K562 (cell line): ENCODE results near the gene PITPNM1. TPM values are rescaled to one million over a fixed set of nuclear protein-coding genes. Genes with fewer than 3 reads are reported as not detected.

ENCODE experiments used
- ATAC-seq: fragments of 200-7000 bp; cut with Tn5 transposase; 3 replicates; pipeline ENCODE4 v1.9.1; 2020; ENCODE audit warnings: moderate library complexity
- BruUV-seq: library from RNA; stranded (reverse); fragments of 400-500 nt; replicated peaks from 2 replicates; lab custom pipeline; 2021; lab: Mats Ljungman, UMichigan
- CTCF ChIA-PET: fragments of 300-600 bp; formaldehyde crosslinking; extraction: SDS; loops from one replicate; lab custom pipeline; 2021; ENCODE audit warnings: low intra/inter-chr PET ratio; lab: Yijun Ruan, JAX
- POLR2A ChIA-PET: fragments of 300-600, 350-650 bp; sonication (Branson Sonifier 250); formaldehyde crosslinking; extraction: SDS; loops from one replicate; lab custom pipeline; 2021; ENCODE audit warnings: antibody characterized with exemption, inconsistent platforms; lab: Yijun Ruan, JAX
- DNase-seq, 4 experiments: peaks; one replicate each; pipeline versions ENCODE4 v3.0.0 to v3.0.0-alpha.2; 2011 to 2018; ENCODE audit warnings: low spot score in 3 of 4, mixed read lengths in 3 of 4; ENCODE audit errors: extremely low read depth in 1 of 4
- FAIRE-seq: peaks from 2 replicates; lab custom pipeline; 2011; peaks lifted over from hg19 to GRCh38; lab: Jason Lieb, UNC
- H2AFZ ChIP-seq: 2 replicates; pipeline ENCODE4 v1.6.0; 2011; ENCODE audit warnings: low read depth, low read length, control low read depth, inconsistent platforms
- H3K27ac ChIP-seq: fragments of 200-600 bp; 3 replicates; pipeline ENCODE4 v1.8.0; 2011; ENCODE audit warnings: low read depth, mild to moderate bottlenecking, control low read depth, inconsistent platforms, low read length, moderate library complexity, mixed read lengths; ENCODE audit errors: extremely low read depth
- H3K27me3 ChIP-seq, 2 experiments: fragments of 300-600 bp in 1 of 2; 2 replicates in 1 of 2; 3 replicates in 1 of 2; pipeline versions ENCODE4 v1.6.0 to v1.8.0; 2011; ENCODE audit warnings: inconsistent platforms in 2 of 2, low read length in 2 of 2, mild to moderate bottlenecking in 1 of 2, mixed read lengths in 1 of 2, moderate library complexity in 1 of 2; ENCODE audit not compliant: control insufficient read depth in 2 of 2, insufficient read depth in 2 of 2
- H3K36me3 ChIP-seq: fragments of 300-600 bp; 3 replicates; pipeline ENCODE4 v1.8.0; 2011; ENCODE audit warnings: mild to moderate bottlenecking, low read length, inconsistent platforms; ENCODE audit not compliant: control insufficient read depth, insufficient read depth
- H3K4me1 ChIP-seq, 2 experiments: fragments of 200-600 bp in 1 of 2; replicated peaks in 1 of 2; 2 replicates in 1 of 2; 3 replicates in 1 of 2; pipeline versions ENCODE4 v1.5.1 to v1.8.0; 2011; ENCODE audit warnings: inconsistent platforms in 2 of 2, low read length in 2 of 2, mild to moderate bottlenecking in 1 of 2, mixed read lengths in 1 of 2, moderate library complexity in 1 of 2; ENCODE audit not compliant: control insufficient read depth in 2 of 2, insufficient read depth in 2 of 2
- H3K4me2 ChIP-seq: 2 replicates; pipeline ENCODE4 v1.6.1; 2011; ENCODE audit warnings: low read length, control low read depth, inconsistent platforms, mixed read lengths; ENCODE audit not compliant: insufficient read depth
- H3K4me3 ChIP-seq: fragments of 200-600 bp; sonication (generic), shearing (Covaris generic); 2 replicates; pipeline ENCODE4 v1.5.1; 2016; ENCODE audit warnings: control low read depth, inconsistent platforms
- H3K79me2 ChIP-seq: fragments of 200-600 bp; 3 replicates; pipeline ENCODE4 v1.8.0; 2011; ENCODE audit warnings: low read length, inconsistent platforms; ENCODE audit not compliant: control insufficient read depth, insufficient read depth
- H3K9ac ChIP-seq, 2 experiments: 2 replicates each; pipeline versions ENCODE4 v1.6.0 to v1.6.1; 2011; ENCODE audit warnings: low read depth in 2 of 2, low read length in 2 of 2, control low read depth in 1 of 2, inconsistent platforms in 1 of 2, mild to moderate bottlenecking in 1 of 2, mixed read lengths in 1 of 2; ENCODE audit not compliant: insufficient read depth in 1 of 2
- H3K9me1 ChIP-seq: one replicate; pipeline ENCODE4 v1.6.0; 2011; ENCODE audit warnings: inconsistent platforms, mild to moderate bottlenecking, low read length, moderate library complexity; ENCODE audit not compliant: control insufficient read depth, insufficient read depth
- H3K9me3 ChIP-seq: replicated peaks from 2 replicates; pipeline ENCODE4 v1.5.1; 2011; ENCODE audit warnings: low read depth, low read length, inconsistent platforms; ENCODE audit not compliant: control insufficient read depth, insufficient read depth
- H4K20me1 ChIP-seq: replicated peaks from 2 replicates; pipeline ENCODE4 v1.6.1; 2011; ENCODE audit warnings: low read length, inconsistent platforms, mixed read lengths; ENCODE audit not compliant: control insufficient read depth, insufficient read depth
- BRD9 ChIP-seq: fragments of 450-650 bp; IDR thresholded peaks from 2 replicates; pipeline ENCODE4 v1.6.1; 2018; ENCODE audit warnings: low read depth; ENCODE audit not compliant: partially characterized antibody
- IRF9 ChIP-seq: fragments of 450-650 bp; IDR thresholded peaks from 2 replicates; pipeline ENCODE4 v1.6.1; 2016; ENCODE audit warnings: missing biosample characterization, missing genetic modification characterization
- MECOM ChIP-seq: fragments of 250-450 bp; sonication (Bioruptor Pico); IDR thresholded peaks from 2 replicates; pipeline ENCODE4 v1.8.0; 2022; ENCODE audit warnings: inconsistent platforms
- NR2F6 ChIP-seq: fragments of 450-650 bp; formaldehyde crosslinking; IDR thresholded peaks from 2 replicates; pipeline ENCODE4 v1.4.0; 2020; ENCODE audit warnings: mild to moderate bottlenecking
- PCBP1 ChIP-seq: fragments of 200-400 bp; formaldehyde crosslinking; IDR thresholded peaks from 2 replicates; pipeline ENCODE4 v1.6.1; 2018; ENCODE audit warnings: mild to moderate bottlenecking, low read depth, low read length; ENCODE audit not compliant: poor library complexity, severe bottlenecking
- PURB ChIP-seq: sonication (generic); formaldehyde crosslinking; IDR thresholded peaks from 2 replicates; pipeline ENCODE4 v1.9.0; 2021; ENCODE audit warnings: low read depth, mild to moderate bottlenecking, missing genetic modification reagents
- RBM39 ChIP-seq: fragments of 200-400 bp; formaldehyde crosslinking; optimal IDR thresholded peaks from 2 replicates; pipeline ENCODE3; 2018; ENCODE audit warnings: low read depth, low read length
- SRSF1 ChIP-seq: fragments of 200-400 bp; formaldehyde crosslinking; IDR thresholded peaks from 2 replicates; pipeline ENCODE4 v1.6.1; 2017; ENCODE audit warnings: mild to moderate bottlenecking, low read depth, low read length, moderate library complexity
- WGBS: fragments of 100-300 bp; shearing (Covaris generic); methylation state at CpG from one replicate; pipeline ENCODE4 v1.1.6; 2016; ENCODE audit warnings: low coverage, mixed read lengths; ENCODE audit not compliant: insufficient coverage; ENCODE audit errors: missing lambda C conversion rate; 5-methylcytosine and 5-hydroxymethylcytosine counted together
- in situ Hi-C: fragments of 300-500 bp; cut with MboI; formaldehyde crosslinking; loops from 4 replicates; pipeline ENCODE4 v1.15.0; 2018; ENCODE audit warnings: inconsistent platforms, mixed read lengths
- intact Hi-C: fragments of 100-400 bp; cut with micrococcal nuclease; formaldehyde crosslinking; loops from 2 replicates; pipeline ENCODE4 v1.14.2; 2022
- polyA plus RNA-seq, 8 experiments: library from polyadenylated mRNA; depleted of rRNA in 4 of 8; stranded (reverse) in 5 of 8; unstranded in 3 of 8; fragments of >200 nt; fragmentation: Nextera tagmentation in 2 of 8; fragmentation: Illumina TruSeq in 1 of 8; extraction: Ambion mirVana in 2 of 8; extraction: Trizol in 1 of 8; gene quantifications; 2 replicates each; pipeline versions ENCODE4 v1.2.1 to v1.2.3, GENCODE V29; 2011 to 2014; ENCODE audit warnings: inconsistent platforms in 1 of 8, missing spikeins in 1 of 8
- total RNA-seq, 7 experiments: library from RNA; depleted of rRNA in 6 of 7; stranded (reverse); fragments of >200 nt in 6 of 7; fragmentation: Illumina TruSeq in 2 of 7; extraction: Trizol in 2 of 7; gene quantifications; 2 replicates each; pipeline versions ENCODE4 v1.2.1 to v1.2.3, GENCODE V29; 2011 to 2021; ENCODE audit warnings: low replicate concordance in 1 of 7
- TF ChIP-seq, protein P1 (sequence below): fragments of 450-650 bp; formaldehyde crosslinking; IDR thresholded peaks from 2 replicates; pipeline ENCODE4 v1.4.0; 2022; ENCODE audit warnings: missing genetic modification characterization

PITPNM1 gene
- total and polyA plus RNA-seq, 9 of the 15 experiments (the other 6 are each of a cell fraction or from before 2014, with no cell fraction given) = 0.11 to 53.7 (median 16.0) TPM

- in situ Hi-C loops = no loop called here
- Histone ChIP-seq H3K4me3 (no peak overlapping the region), H3K27ac (no peak overlapping the region), H3K9ac (peak overlapping the region in 1 of 2 experiments; percentile 65; a peak in 2 of 4 replicates), H3K27me3 (peaks cover 2 to 27% of the 10 kb centered on the region in 2 experiments; a peak in 4 of 5 replicates), H3K4me1 (peaks cover 0 to 35% of the 10 kb centered on the region in 2 experiments; a peak in 3 of 5 replicates), H3K9me1 (no peaks in the 10 kb centered on the region), H3K79me2 (no peaks in the 10 kb centered on the region), H3K9me3 (no peaks in the 10 kb centered on the region), H3K36me3 (no peaks in the 10 kb centered on the region), H2AFZ (no peak overlapping the region), H4K20me1 (0 out of 2 replicates have a peak, but pooled peaks cover 3% of the 10 kb centered on the region), H3K4me2 (no peak overlapping the region)
- TF ChIP-seq RBM39 (no peak), PCBP1 (no peak), IRF9 (tag) (no peak), BRD9 (no peak), PURB (CRISPR knock-in tag) (no peak), SRSF1 (no peak), MECOM (CRISPR knock-in tag) (no peak), NR2F6 (CRISPR knock-in tag) (no peak)
- TF ChIP-seq, protein P1, sequence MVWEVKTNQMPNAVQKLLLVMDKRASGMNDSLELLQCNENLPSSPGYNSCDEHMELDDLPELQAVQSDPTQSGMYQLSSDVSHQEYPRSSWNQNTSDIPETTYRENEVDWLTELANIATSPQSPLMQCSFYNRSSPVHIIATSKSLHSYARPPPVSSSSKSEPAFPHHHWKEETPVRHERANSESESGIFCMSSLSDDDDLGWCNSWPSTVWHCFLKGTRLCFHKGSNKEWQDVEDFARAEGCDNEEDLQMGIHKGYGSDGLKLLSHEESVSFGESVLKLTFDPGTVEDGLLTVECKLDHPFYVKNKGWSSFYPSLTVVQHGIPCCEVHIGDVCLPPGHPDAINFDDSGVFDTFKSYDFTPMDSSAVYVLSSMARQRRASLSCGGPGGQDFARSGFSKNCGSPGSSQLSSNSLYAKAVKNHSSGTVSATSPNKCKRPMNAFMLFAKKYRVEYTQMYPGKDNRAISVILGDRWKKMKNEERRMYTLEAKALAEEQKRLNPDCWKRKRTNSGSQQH (CRISPR knock-in tag) = no peak
- ChIA-PET POLR2A (interaction anchor here (1.0 kb wide), 1 partner anchor 14 kb away, joined by 3 read pairs; no protein-coding TSS in a partner anchor), CTCF (no interaction called here)
- 17% methylated on average over 23 of the region's 25 CpGs for WGBS
- FAIRE-seq (no peak), DNase-seq (peak in 1 of 4 experiments; percentile 38), ATAC-seq (peak; percentile 68)
- no TSS peak for BruUV-seq
- intact Hi-C loops = no loop called here
Observed at GRCh38 chr11:67523556-67524479, 18.7 kb upstream of the PITPNM1 start.
